Heart right ventricle (tissue), 16 donors: Measurements from ENCODE around the gene RNASE7. TPM values are rescaled to one million over a fixed set of nuclear protein-coding genes. Genes with fewer than 3 reads are reported as not detected.

Source experiments
- ATAC-seq, 8 donors: fragments of 200-7000 bp; cut with Tn5 transposase; one replicate each; pipeline ENCODE4 v1.9.1; 2020; ENCODE audit warnings: mild to moderate bottlenecking in 8 of 8, moderate library complexity in 8 of 8, moderate number of reproducible peaks in 1 of 8
- DNase-seq, 2 donors: peaks; one replicate each; pipeline ENCODE4 v3.0.0-alpha.2; 2020
- H3K27ac ChIP-seq, 10 donors: fragments of 200-600 bp; sonication (generic) in 2 of 10; one replicate each; pipeline versions ENCODE4 v1.5.0 to v1.8.0; 2020 to 2022; ENCODE audit warnings: mild to moderate bottlenecking in 3 of 10
- H3K27me3 ChIP-seq, 7 donors: fragments of 200-600 bp; one replicate each; pipeline ENCODE4 v1.8.0; 2021 to 2022; ENCODE audit warnings: mild to moderate bottlenecking in 2 of 7
- H3K36me3 ChIP-seq, 9 donors: fragments of 200-600 bp; sonication (generic) in 1 of 9; one replicate each; pipeline versions ENCODE4 v1.5.0 to v1.8.0; 2020 to 2022; ENCODE audit warnings: mild to moderate bottlenecking in 2 of 9
- H3K4me1 ChIP-seq, 9 donors: fragments of 200-600 bp; sonication (generic) in 1 of 9; one replicate each; pipeline versions ENCODE4 v1.5.0 to v1.8.0; 2020 to 2022; ENCODE audit warnings: mild to moderate bottlenecking in 4 of 9
- H3K4me3 ChIP-seq, 10 donors: fragments of 200-600 bp; sonication (generic) in 2 of 10; one replicate each; pipeline versions ENCODE4 v1.5.0 to v1.8.0; 2020 to 2022; ENCODE audit warnings: mild to moderate bottlenecking in 7 of 10, moderate library complexity in 2 of 10
- H3K9me3 ChIP-seq, 11 donors: fragments of 200-600 bp in 10 of 11; sonication (generic) in 2 of 11; one replicate each; pipeline versions ENCODE4 v1.5.0 to v1.8.0; 2013 to 2022; ENCODE audit warnings: mild to moderate bottlenecking in 2 of 11, control low read depth in 1 of 11, moderate library complexity in 1 of 11
- WGBS, 2 donors: extraction: QIAGEN DNeasy Blood & Tissue Kit; methylation state at CpG; one replicate each; pipeline ENCODE4 v1.1.7; 2013; ENCODE audit warnings: inconsistent platforms in 1 of 2; 5-methylcytosine and 5-hydroxymethylcytosine counted together
- intact Hi-C, 10 donors: fragments of 100-400 bp; cut with DNase I; formaldehyde crosslinking; loops; one replicate each; pipeline versions ENCODE4 v1.11.1 to v1.14.2; 2022
- polyA plus RNA-seq, 2 donors: library from polyadenylated mRNA; stranded (reverse); fragments of 200-250 nt; gene quantifications; one replicate each; pipeline ENCODE4 v1.2.3, GENCODE V29; 2013
- total RNA-seq, 10 donors: library from RNA; stranded (reverse); fragmentation: NEBNext Ultra II Directional in 3 of 10; extraction: Animal tissue kit (Norgen Biotek cat#: 25700) in 3 of 10; gene quantifications; one replicate each; pipeline versions ENCODE4 v1.2.1 to v1.2.4, GENCODE V29; 2021 to 2023
- TF ChIP-seq, protein P1 (sequence below), 9 donors: fragments of 200-600 bp; sonication (generic) in 2 of 9; IDR thresholded peaks; one replicate each; pipeline versions ENCODE4 v1.5.0 to v1.8.0; 2021 to 2022; ENCODE audit warnings: antibody characterized with exemption in 9 of 9, mild to moderate bottlenecking in 5 of 9, moderate library complexity in 1 of 9
- donor health status: Arrhythmogenic right ventricular cardiomyopathy.
- donor health status: ischemic (EF 13 %, LVEDD 7.1; RV severe dilation, severe dysfunction).
- donor health status: healthy with polysubstance abuse.
- donor health status: DM: no; HTN: yes; CAD: no.
- donor health status: DM: no; HTN: no; CAD: no.
- donor health status: ischemic (EF 25% LVEDD 6.9; RV normal size, moderate dysfunction).
- donor health status: ischemic (EF 25% LVEDD 5.7; RV mildly dilated, moderate dysfunction).
- donor health status: healthy.
- donor health status: DM: yes; HTN: yes; CAD: no.
- donor health status: Ischemic cardiomyopathy.
- donor health status: ischemic (EF 35%, LVEDD 5.7; RV mildly dilated, moderate dysfunction).
- donor health status: nonischemic (EF 11% LVEDD 7.7; RV severe dilation, severe dysfunction).
- donor health status: DM: yes; HTN: yes; CAD: no.
- donor health status: PGD.
- donor health status: ischemic (EF 29% LVEDD 5.4; RV normal size, mild dysfunction).
- donor health status: nonischemic (EF 23%, LVEDD 6.1; RV moderate dilation, normal function).

The RNASE7 gene
- total and polyA plus RNA-seq, 12 donors: 0.03 TPM; not detected in 11

DNA sequence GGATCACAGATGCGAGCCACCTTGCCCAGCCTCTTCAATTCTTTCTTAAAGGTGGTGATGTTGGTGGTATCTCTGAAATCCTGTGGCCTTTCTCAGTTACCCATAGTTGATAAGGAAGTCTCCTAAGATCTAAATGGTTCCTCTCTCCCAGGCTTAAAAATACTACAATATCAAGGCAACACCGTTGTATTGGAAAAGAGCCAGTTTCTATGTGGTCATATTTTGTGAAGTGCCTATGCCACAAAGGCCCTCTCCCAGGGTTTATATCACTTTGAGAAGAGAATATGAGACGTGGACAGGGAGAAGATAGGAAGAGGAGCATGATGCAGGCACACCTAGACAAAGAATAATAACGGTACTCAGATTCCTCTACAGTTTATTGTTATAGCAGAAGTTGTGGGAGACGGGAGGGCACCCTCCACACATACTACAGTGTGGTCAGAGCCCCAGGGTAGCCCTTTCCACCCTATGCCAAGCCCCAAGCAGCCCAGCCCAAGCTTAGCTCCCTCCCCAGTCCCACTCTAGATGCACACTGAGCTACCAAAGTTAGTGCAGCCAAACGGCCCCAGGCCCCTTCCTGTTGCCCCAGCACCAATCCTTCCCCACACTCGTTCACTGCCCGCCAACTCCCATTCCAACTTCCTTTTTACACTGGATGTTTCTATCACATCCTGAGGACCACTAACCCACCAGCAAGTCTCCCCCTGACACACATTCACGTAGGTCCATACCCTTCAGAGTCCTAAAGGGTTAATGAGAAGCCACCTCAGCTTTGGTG is 25.6 kb upstream of the RNASE7 start:
- peak overlapping the region in 1 of 10 donors; percentile 3 for H3K27ac ChIP-seq
- H3K9me3 ChIP-seq: no peaks in the 10 kb centered on the region
- 62 to 67% methylated on average over 9 of the region's 9 CpGs for WGBS, 2 donors
- H3K27me3 ChIP-seq: no peaks in the 10 kb centered on the region
- no peak for DNase-seq
- peaks cover 0 to 40% (median 6%) of the 10 kb centered on the region in 9 donors for H3K4me1 ChIP-seq
- no peak for ATAC-seq
- H3K36me3 ChIP-seq: peaks cover 0 to 61% (median 33%) of the 10 kb centered on the region in 9 donors
- TF ChIP-seq, protein P1, sequence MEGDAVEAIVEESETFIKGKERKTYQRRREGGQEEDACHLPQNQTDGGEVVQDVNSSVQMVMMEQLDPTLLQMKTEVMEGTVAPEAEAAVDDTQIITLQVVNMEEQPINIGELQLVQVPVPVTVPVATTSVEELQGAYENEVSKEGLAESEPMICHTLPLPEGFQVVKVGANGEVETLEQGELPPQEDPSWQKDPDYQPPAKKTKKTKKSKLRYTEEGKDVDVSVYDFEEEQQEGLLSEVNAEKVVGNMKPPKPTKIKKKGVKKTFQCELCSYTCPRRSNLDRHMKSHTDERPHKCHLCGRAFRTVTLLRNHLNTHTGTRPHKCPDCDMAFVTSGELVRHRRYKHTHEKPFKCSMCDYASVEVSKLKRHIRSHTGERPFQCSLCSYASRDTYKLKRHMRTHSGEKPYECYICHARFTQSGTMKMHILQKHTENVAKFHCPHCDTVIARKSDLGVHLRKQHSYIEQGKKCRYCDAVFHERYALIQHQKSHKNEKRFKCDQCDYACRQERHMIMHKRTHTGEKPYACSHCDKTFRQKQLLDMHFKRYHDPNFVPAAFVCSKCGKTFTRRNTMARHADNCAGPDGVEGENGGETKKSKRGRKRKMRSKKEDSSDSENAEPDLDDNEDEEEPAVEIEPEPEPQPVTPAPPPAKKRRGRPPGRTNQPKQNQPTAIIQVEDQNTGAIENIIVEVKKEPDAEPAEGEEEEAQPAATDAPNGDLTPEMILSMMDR (IDR thresholded peaks at IDR 0.05): no peak
- H3K4me3 ChIP-seq: no peak overlapping the region
- intact Hi-C loops: loop anchor here in 5 of 10 donors (5.0 kb wide), 1 partner anchor 76 kb away; no protein-coding TSS in a partner anchor

DNA sequence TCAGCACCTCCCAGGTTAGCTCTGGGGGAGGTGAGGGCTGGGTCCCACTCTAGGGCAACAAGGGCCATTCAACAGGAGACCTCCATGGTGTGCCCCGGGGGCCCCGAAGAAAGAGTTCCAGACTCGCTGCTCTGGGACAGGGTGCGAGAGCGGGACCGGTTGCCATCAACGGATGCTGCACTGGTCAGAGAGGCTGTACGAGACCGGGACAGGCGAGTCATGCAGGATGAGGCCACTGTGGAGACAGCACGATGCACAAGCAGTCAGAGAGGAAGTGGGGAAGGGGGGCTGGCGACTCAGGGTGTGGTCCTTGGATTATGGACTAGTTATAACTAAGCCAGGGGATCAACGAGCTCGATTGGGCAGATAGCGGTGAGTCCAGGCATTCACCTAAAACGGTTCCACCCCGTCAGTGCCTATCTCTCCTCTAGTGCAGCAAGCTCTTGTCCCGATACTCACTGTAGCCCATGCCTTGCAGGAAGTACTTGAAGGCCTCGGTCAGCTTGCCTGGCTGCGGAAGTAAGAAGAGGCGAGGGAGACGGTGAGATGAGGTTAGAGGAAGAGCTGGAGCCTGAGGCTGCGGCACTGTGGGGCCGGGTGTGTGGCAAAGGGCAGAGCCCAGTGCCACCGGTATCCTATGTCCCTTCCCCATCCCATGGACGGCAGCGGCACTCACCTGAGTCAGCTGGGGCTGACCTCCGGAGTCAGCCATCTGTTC is 24.5 kb upstream of the RNASE7 start:
- H3K27ac ChIP-seq: peak overlapping the region in 1 of 10 donors; percentile 14
- intact Hi-C loops: loop anchor here in 5 of 10 donors (2.0 to 5.0 kb wide), 2 partner anchors 21 to 75 kb away; no protein-coding TSS in a partner anchor
- no peaks in the 10 kb centered on the region for H3K9me3 ChIP-seq

GRCh38 chr14:21018286-21018685 is 23.9 kb upstream of the RNASE7 start:
- no peak overlapping the region for H3K4me3 ChIP-seq
- H3K4me1 ChIP-seq: peaks cover 0 to 57% (median 20%) of the 10 kb centered on the region in 9 donors
- no peaks in the 10 kb centered on the region for H3K27me3 ChIP-seq
- H3K27ac ChIP-seq: peak overlapping the region in 1 of 10 donors; percentile 14
- H3K36me3 ChIP-seq: peaks cover 0 to 72% (median 35%) of the 10 kb centered on the region in 9 donors
- DNase-seq: no peak
- WGBS, 2 donors: 75 to 84% methylated on average over 7 of the region's 7 CpGs
- TF ChIP-seq, protein P1 (IDR thresholded peaks at IDR 0.05): no peak
- no peaks in the 10 kb centered on the region for H3K9me3 ChIP-seq
- intact Hi-C loops: loop anchor here in 5 of 10 donors (2.0 to 5.0 kb wide), 2 partner anchors 21 to 74 kb away; no protein-coding TSS in a partner anchor
- ATAC-seq: no peak

More for the DNA sequence above, 24.5 kb upstream of the RNASE7 start:
- ATAC-seq: peak in 1 of 8 donors; percentile 12
- Histone ChIP-seq H3K36me3 (peaks cover 0 to 72% (median 35%) of the 10 kb centered on the region in 9 donors), H3K27me3 (no peaks in the 10 kb centered on the region), H3K4me1 (peaks cover 0 to 51% (median 14%) of the 10 kb centered on the region in 9 donors), H3K4me3 (no peak overlapping the region)
- 73% methylated on average over 28 of the region's 28 CpGs for WGBS, 2 donors
- DNase-seq: no peak
- TF ChIP-seq, protein P1 (IDR thresholded peaks at IDR 0.05): no peak

DNA sequence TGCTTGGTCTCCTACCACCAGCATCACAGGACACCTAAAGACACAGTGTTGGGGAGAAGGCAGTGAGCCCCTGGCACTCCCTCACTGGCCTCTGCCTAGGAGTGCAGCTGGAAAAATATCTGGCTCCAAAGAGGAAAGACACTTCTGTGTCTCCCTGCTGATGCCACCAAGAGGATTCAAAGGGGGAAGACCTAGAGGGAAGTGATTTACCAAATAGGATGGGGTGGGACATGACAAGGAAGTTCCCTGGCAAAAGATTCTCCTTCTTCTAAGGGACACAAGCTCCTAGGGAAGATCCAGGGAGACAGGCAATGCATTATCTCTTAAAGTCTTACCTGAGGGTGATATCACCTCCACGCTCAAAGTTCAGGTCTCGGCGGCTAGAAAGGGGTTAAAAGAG is 23.4 kb upstream of the RNASE7 start:
- 96% methylated on average over 3 of the region's 3 CpGs for WGBS, 2 donors
- ATAC-seq: no peak
- intact Hi-C loops: loop anchor here in 5 of 10 donors (2.0 to 5.0 kb wide), 2 partner anchors 20 to 74 kb away; no protein-coding TSS in a partner anchor
- peaks cover 5 to 61% (median 25%) of the 10 kb centered on the region in 9 donors for H3K4me1 ChIP-seq
- no peak overlapping the region for H3K4me3 ChIP-seq
- H3K9me3 ChIP-seq: no peaks in the 10 kb centered on the region
- TF ChIP-seq, protein P1 (IDR thresholded peaks at IDR 0.05): no peak
- peaks cover 0 to under 1% (median 0%) of the 10 kb centered on the region in 7 donors for H3K27me3 ChIP-seq
- H3K27ac ChIP-seq: peak overlapping the region in 1 of 10 donors; percentile 4
- H3K36me3 ChIP-seq: peaks cover 0 to 72% (median 35%) of the 10 kb centered on the region in 9 donors
- no peak for DNase-seq
